Measurements from ENCODE around the gene ATG16L1.

GRCh38 chr2:233245406-233245805, 6.1 kb upstream of the ATG16L1 start:
- TF ChIP-seq CTCF (conservative IDR thresholded peaks at IDR 0.05; ENCODE audit: low read depth, low read length) = no peak
- TF ChIP-seq EZH2 (IDR thresholded peaks at IDR 0.05; ENCODE audit: borderline replicate concordance, low read depth, low read length, poor library complexity, severe bottlenecking) = no peak
